ENCODE data around the gene SLC35A5. TPM values are rescaled to one million over a fixed set of nuclear protein-coding genes. Genes with fewer than 3 reads are reported as not detected.

Gene SLC35A5
- polyA plus RNA-seq, 3 donors from 2014 or later = 7.6 to 20.1 (median 16.7) TPM

Other genes starting within 250 kb of the SLC35A5 start
- under 1 TPM in 2 of 3 donors, not detected in 1; 0.11 to 0.20 TPM for gene CD200, start 228.9 kb upstream of the SLC35A5 start, polyA plus RNA-seq
- gene BTLA, start 62.6 kb upstream of the SLC35A5 start, polyA plus RNA-seq = 1 to 10 TPM in 1 of 3 donors, not detected in 2; 1.1 TPM
- 100 to 1,000 TPM in 1 of 3 donors, 10 to 100 TPM in 2; 53.9 to 120 (median 62.8) TPM for gene ATG3, start 83 bp upstream of the SLC35A5 start, polyA plus RNA-seq
- gene CCDC80, start 79.1 kb downstream of the SLC35A5 start, polyA plus RNA-seq = under 1 TPM in 1 of 3 donors, not detected in 2; 0.20 TPM

All from immature natural killer cell (primary cell).